ENCODE measurements around the gene MARCKS.

GRCh38 chr6:113857556-113858479, 673 bp downstream of the MARCKS start:
- TF ChIP-seq, protein P1, sequence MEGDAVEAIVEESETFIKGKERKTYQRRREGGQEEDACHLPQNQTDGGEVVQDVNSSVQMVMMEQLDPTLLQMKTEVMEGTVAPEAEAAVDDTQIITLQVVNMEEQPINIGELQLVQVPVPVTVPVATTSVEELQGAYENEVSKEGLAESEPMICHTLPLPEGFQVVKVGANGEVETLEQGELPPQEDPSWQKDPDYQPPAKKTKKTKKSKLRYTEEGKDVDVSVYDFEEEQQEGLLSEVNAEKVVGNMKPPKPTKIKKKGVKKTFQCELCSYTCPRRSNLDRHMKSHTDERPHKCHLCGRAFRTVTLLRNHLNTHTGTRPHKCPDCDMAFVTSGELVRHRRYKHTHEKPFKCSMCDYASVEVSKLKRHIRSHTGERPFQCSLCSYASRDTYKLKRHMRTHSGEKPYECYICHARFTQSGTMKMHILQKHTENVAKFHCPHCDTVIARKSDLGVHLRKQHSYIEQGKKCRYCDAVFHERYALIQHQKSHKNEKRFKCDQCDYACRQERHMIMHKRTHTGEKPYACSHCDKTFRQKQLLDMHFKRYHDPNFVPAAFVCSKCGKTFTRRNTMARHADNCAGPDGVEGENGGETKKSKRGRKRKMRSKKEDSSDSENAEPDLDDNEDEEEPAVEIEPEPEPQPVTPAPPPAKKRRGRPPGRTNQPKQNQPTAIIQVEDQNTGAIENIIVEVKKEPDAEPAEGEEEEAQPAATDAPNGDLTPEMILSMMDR (IDR thresholded peaks at IDR 0.05; ENCODE audit: poor library complexity, severe bottlenecking) = no peak
- TF ChIP-seq, protein P2, sequence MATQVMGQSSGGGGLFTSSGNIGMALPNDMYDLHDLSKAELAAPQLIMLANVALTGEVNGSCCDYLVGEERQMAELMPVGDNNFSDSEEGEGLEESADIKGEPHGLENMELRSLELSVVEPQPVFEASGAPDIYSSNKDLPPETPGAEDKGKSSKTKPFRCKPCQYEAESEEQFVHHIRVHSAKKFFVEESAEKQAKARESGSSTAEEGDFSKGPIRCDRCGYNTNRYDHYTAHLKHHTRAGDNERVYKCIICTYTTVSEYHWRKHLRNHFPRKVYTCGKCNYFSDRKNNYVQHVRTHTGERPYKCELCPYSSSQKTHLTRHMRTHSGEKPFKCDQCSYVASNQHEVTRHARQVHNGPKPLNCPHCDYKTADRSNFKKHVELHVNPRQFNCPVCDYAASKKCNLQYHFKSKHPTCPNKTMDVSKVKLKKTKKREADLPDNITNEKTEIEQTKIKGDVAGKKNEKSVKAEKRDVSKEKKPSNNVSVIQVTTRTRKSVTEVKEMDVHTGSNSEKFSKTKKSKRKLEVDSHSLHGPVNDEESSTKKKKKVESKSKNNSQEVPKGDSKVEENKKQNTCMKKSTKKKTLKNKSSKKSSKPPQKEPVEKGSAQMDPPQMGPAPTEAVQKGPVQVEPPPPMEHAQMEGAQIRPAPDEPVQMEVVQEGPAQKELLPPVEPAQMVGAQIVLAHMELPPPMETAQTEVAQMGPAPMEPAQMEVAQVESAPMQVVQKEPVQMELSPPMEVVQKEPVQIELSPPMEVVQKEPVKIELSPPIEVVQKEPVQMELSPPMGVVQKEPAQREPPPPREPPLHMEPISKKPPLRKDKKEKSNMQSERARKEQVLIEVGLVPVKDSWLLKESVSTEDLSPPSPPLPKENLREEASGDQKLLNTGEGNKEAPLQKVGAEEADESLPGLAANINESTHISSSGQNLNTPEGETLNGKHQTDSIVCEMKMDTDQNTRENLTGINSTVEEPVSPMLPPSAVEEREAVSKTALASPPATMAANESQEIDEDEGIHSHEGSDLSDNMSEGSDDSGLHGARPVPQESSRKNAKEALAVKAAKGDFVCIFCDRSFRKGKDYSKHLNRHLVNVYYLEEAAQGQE (IDR thresholded peaks at IDR 0.05; ENCODE audit: borderline replicate concordance) = peak; percentile 36
